ENCODE data around the gene WNT1.

The WNT1 gene

DNA sequence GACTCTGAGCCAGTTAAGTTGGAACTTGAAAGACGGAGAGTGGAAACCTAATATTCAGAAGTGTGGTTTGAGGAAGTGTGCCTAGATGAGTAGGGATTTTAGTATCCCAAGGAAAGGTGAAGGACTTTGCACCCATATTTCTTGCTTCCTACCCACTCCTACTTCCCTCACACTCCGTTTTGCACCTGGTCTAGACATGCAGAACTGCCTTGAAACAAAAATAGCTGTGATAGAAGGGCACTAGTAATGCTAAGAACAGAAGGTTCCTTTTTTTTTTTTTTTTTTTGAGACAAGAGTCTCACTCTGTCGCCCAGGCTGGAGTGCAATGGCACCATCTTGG is 20.1 kb upstream of the WNT1 start:
- Histone ChIP-seq H3K9ac (ENCODE audit: low read length) (peak overlapping the region; percentile 85), H3K36me3 (replicated peaks; ENCODE audit: low read depth, low read length) (peaks cover 3% of the 10 kb centered on the region), H3K4me3 (ENCODE audit: low read length) (peak overlapping the region; percentile 94), H2AFZ (ENCODE audit: low read depth, low read length) (peak overlapping the region; percentile 44; the same call in 1 of the 2 replicates), H3K27ac (ENCODE audit: low read length) (no peak overlapping the region), H3K79me2 (ENCODE audit: low read length) (peaks cover 38% of the 10 kb centered on the region), H3K27me3 (ENCODE audit: low read depth, low read length) (no peaks in the 10 kb centered on the region), H4K20me1 (ENCODE audit: insufficient read depth, low read length) (peaks cover 6% of the 10 kb centered on the region; the same call in 1 of the 2 replicates), H3K9me3 (ENCODE audit: insufficient read depth, low read length) (no peaks in the 10 kb centered on the region), H3K4me1 (ENCODE audit: low read length) (peaks cover 20% of the 10 kb centered on the region), H3K4me2 (ENCODE audit: low read length) (peak overlapping the region; percentile 97)
- TF ChIP-seq, protein P1, sequence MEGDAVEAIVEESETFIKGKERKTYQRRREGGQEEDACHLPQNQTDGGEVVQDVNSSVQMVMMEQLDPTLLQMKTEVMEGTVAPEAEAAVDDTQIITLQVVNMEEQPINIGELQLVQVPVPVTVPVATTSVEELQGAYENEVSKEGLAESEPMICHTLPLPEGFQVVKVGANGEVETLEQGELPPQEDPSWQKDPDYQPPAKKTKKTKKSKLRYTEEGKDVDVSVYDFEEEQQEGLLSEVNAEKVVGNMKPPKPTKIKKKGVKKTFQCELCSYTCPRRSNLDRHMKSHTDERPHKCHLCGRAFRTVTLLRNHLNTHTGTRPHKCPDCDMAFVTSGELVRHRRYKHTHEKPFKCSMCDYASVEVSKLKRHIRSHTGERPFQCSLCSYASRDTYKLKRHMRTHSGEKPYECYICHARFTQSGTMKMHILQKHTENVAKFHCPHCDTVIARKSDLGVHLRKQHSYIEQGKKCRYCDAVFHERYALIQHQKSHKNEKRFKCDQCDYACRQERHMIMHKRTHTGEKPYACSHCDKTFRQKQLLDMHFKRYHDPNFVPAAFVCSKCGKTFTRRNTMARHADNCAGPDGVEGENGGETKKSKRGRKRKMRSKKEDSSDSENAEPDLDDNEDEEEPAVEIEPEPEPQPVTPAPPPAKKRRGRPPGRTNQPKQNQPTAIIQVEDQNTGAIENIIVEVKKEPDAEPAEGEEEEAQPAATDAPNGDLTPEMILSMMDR (IDR thresholded peaks at IDR 0.05; ENCODE audit: low read depth, low read length), result no peak
- no peak for TF ChIP-seq EZH2phosphoT487 (IDR thresholded peaks at IDR 0.05; ENCODE audit: low read depth)

GRCh38 chr12:48960834-48961233 is 17.3 kb upstream of the WNT1 start:
- Histone ChIP-seq H2AFZ (ENCODE audit: low read depth, low read length) (no peak overlapping the region), H3K4me2 (ENCODE audit: low read length) (no peak overlapping the region), H3K27me3 (ENCODE audit: low read depth, low read length) (no peaks in the 10 kb centered on the region), H3K4me1 (ENCODE audit: low read length) (peaks cover 21% of the 10 kb centered on the region), H4K20me1 (ENCODE audit: insufficient read depth, low read length) (peaks cover 4% of the 10 kb centered on the region; the same call in 1 of the 2 replicates), H3K4me3 (ENCODE audit: low read length) (no peak overlapping the region), H3K36me3 (replicated peaks; ENCODE audit: low read depth, low read length) (peaks cover 1% of the 10 kb centered on the region), H3K9ac (ENCODE audit: low read length) (no peak overlapping the region), H3K79me2 (ENCODE audit: low read length) (peaks cover 14% of the 10 kb centered on the region), H3K9me3 (ENCODE audit: insufficient read depth, low read length) (no peaks in the 10 kb centered on the region), H3K27ac (ENCODE audit: low read length) (no peak overlapping the region)
- TF ChIP-seq, protein P1 (IDR thresholded peaks at IDR 0.05; ENCODE audit: low read depth, low read length), result no peak
- no peak for TF ChIP-seq EZH2phosphoT487 (IDR thresholded peaks at IDR 0.05; ENCODE audit: low read depth)

GRCh38 chr12:48961331-48961730 is 16.8 kb upstream of the WNT1 start:
- Histone ChIP-seq H3K4me1 (ENCODE audit: low read length) (peaks cover 21% of the 10 kb centered on the region), H3K36me3 (replicated peaks; ENCODE audit: low read depth, low read length) (no peaks in the 10 kb centered on the region), H4K20me1 (ENCODE audit: insufficient read depth, low read length) (no peaks in the 10 kb centered on the region), H3K79me2 (ENCODE audit: low read length) (peaks cover 9% of the 10 kb centered on the region), H3K27ac (ENCODE audit: low read length) (no peak overlapping the region), H3K4me2 (ENCODE audit: low read length) (no peak overlapping the region), H2AFZ (ENCODE audit: low read depth, low read length) (no peak overlapping the region), H3K4me3 (ENCODE audit: low read length) (no peak overlapping the region), H3K27me3 (ENCODE audit: low read depth, low read length) (no peaks in the 10 kb centered on the region), H3K9ac (ENCODE audit: low read length) (no peak overlapping the region), H3K9me3 (ENCODE audit: insufficient read depth, low read length) (no peaks in the 10 kb centered on the region)
- no peak for TF ChIP-seq EZH2phosphoT487 (IDR thresholded peaks at IDR 0.05; ENCODE audit: low read depth)

- TF ChIP-seq, protein P1 (IDR thresholded peaks at IDR 0.05; ENCODE audit: low read depth, low read length), result no peak
- no peak for TF ChIP-seq EZH2phosphoT487 (IDR thresholded peaks at IDR 0.05; ENCODE audit: low read depth)
- no peaks in the 10 kb centered on the region for H3K27me3 ChIP-seq (ENCODE audit: low read depth, low read length)
Observed at GRCh38 chr12:48961801-48962200, 16.3 kb upstream of the WNT1 start.

More at GRCh38 chr12:48961801-48962200, 16.3 kb upstream of the WNT1 start:
- Histone ChIP-seq H3K9ac (ENCODE audit: low read length) (no peak overlapping the region), H3K36me3 (replicated peaks; ENCODE audit: low read depth, low read length) (no peaks in the 10 kb centered on the region), H2AFZ (ENCODE audit: low read depth, low read length) (no peak overlapping the region), H3K4me3 (ENCODE audit: low read length) (no peak overlapping the region), H4K20me1 (ENCODE audit: insufficient read depth, low read length) (no peaks in the 10 kb centered on the region), H3K9me3 (ENCODE audit: insufficient read depth, low read length) (no peaks in the 10 kb centered on the region), H3K79me2 (ENCODE audit: low read length) (peaks cover 5% of the 10 kb centered on the region), H3K4me2 (ENCODE audit: low read length) (no peak overlapping the region), H3K27ac (ENCODE audit: low read length) (no peak overlapping the region), H3K4me1 (ENCODE audit: low read length) (peaks cover 25% of the 10 kb centered on the region)

All from OCI-LY3 (cell line).